Activated naive CD8-positive, alpha-beta T cell treated with anti-CD3 and anti-CD28 coated beads, Interleukin-2, amount 50 U/mL, for 24 hours (primary cell): ENCODE results near the gene NRXN3.

Experiments used
- ATAC-seq: fragments of 150-1000 bp; cut with Tn5 transposase; one replicate; pipeline ENCODE4 v1.10.0; 2021
- DNase-seq: peaks from one replicate; pipeline ENCODE4 v3.0.0; 2021
- H3K27ac Mint-ChIP-seq: one replicate; pipeline ENCODE4 v1.8.0; 2021; ENCODE audit warnings: mild to moderate bottlenecking, mixed read lengths
- H3K27me3 Mint-ChIP-seq: one replicate; pipeline ENCODE4 v1.8.0; 2021; ENCODE audit warnings: mixed read lengths
- H3K36me3 Mint-ChIP-seq: one replicate; pipeline ENCODE4 v1.8.0; 2021; ENCODE audit warnings: low read depth, mixed read lengths
- H3K4me1 Mint-ChIP-seq: one replicate; pipeline ENCODE4 v1.8.0; 2021; ENCODE audit warnings: mixed read lengths
- H3K4me3 Mint-ChIP-seq: one replicate; pipeline ENCODE4 v1.8.0; 2021; ENCODE audit warnings: mild to moderate bottlenecking, moderate library complexity, mixed read lengths
- H3K9me3 Mint-ChIP-seq: one replicate; pipeline ENCODE4 v1.8.0; 2021; ENCODE audit warnings: mixed read lengths

NRXN3 gene

DNA sequence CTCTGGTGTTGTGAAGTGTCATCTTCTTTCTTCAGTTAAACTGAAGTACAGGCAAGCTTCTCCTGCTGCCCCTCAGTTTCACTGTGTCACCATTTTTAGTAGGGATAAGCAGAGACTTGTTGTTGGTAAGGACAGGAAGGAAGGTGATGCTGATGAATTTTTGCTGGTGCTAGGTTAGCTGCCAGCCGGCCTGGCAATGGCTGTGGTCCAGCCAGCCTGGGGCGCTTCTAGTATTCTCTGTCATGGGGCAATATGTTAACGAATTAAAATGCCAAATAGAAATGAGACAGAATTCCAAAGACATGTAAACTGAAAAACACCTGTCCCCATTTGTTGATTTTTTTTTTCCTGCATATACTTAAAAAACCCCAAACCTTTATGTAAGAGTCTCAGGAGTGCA, 1438.3 kb downstream of the NRXN3 start:
- H3K27me3 Mint-ChIP-seq = no peaks in the 10 kb centered on the region
- DNase-seq (no peak), ATAC-seq (no peak)
- no peaks in the 10 kb centered on the region for H3K36me3 Mint-ChIP-seq
- peaks cover 4% of the 10 kb centered on the region for H3K9me3 Mint-ChIP-seq
- H3K4me1 Mint-ChIP-seq = no peaks in the 10 kb centered on the region
- H3K27ac Mint-ChIP-seq = no peak overlapping the region
- no peak overlapping the region for H3K4me3 Mint-ChIP-seq

DNA sequence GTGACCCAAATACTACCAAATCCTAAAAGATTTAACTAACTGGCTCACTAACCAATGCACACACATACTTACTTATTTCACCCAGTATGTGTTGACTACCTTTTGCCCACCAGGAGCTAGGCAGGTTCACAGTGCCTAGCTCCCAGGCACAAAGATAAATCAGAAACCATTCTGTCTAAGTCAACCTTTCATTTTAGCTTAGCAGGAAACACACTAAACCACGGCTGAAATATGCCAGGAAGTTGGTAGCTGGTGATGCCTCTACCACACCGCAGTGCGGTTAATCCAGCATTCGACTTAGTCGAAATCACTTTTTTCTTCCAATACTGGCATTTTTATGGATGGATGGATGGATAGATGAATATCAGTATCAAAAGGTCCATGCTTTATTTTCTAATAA, 1443.5 kb downstream of the NRXN3 start:
- H3K27me3 Mint-ChIP-seq = no peaks in the 10 kb centered on the region
- H3K4me1 Mint-ChIP-seq = no peaks in the 10 kb centered on the region
- H3K27ac Mint-ChIP-seq = no peak overlapping the region
- peaks cover 12% of the 10 kb centered on the region for H3K9me3 Mint-ChIP-seq
- no peak for DNase-seq
- ATAC-seq = no peak
- no peaks in the 10 kb centered on the region for H3K36me3 Mint-ChIP-seq
- no peak overlapping the region for H3K4me3 Mint-ChIP-seq

DNA sequence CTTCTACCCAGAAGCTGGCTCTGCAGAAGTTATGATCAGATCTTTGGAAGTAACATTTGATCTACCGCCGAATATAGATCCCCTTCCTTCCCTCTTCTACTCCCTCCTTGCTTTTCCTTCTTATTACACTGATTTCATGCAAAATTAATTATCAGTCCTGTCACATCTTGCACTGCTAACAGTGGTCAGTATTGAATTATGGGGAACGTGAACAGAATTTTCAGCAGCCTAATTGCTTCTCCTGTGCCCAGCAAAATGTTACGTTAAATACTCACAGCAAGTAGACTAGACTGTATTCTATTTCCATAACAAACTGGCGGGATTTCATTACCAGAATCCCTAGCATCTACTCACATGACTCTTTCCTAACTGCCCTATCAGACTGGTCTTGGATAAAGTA, 1444.3 kb downstream of the NRXN3 start:
- H3K4me3 Mint-ChIP-seq = no peak overlapping the region

DNA sequence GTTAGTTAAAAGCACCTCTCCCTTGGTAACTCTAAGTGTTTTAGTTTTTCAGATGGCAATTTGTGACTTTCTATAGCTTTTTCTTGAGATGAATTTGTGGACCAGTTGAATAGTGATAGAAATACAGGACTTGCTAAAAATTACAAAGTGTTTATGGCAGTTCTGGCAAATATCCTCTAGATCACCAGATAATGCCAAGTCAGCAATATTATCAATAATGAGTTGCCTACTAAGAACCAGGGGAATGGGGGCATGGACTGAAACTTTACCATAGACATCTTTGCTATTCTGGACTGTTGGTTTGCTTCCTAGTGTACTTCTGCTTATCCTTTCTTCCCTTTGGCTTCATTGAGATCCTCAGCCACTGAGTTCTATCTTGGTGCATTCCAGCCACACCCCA, 1456.9 kb downstream of the NRXN3 start:
- Mint-ChIP-seq H3K4me3 (no peak overlapping the region), H3K27me3 (no peaks in the 10 kb centered on the region), H3K9me3 (peaks cover 11% of the 10 kb centered on the region), H3K4me1 (no peaks in the 10 kb centered on the region), H3K27ac (no peak overlapping the region), H3K36me3 (no peaks in the 10 kb centered on the region)
- DNase-seq (no peak), ATAC-seq (no peak)

More for the DNA sequence above, 1444.3 kb downstream of the NRXN3 start:
- no peak overlapping the region for H3K27ac Mint-ChIP-seq
- no peaks in the 10 kb centered on the region for H3K4me1 Mint-ChIP-seq
- peaks cover 12% of the 10 kb centered on the region for H3K9me3 Mint-ChIP-seq
- ATAC-seq (no peak), DNase-seq (no peak)
- no peaks in the 10 kb centered on the region for H3K36me3 Mint-ChIP-seq
- no peaks in the 10 kb centered on the region for H3K27me3 Mint-ChIP-seq

DNA sequence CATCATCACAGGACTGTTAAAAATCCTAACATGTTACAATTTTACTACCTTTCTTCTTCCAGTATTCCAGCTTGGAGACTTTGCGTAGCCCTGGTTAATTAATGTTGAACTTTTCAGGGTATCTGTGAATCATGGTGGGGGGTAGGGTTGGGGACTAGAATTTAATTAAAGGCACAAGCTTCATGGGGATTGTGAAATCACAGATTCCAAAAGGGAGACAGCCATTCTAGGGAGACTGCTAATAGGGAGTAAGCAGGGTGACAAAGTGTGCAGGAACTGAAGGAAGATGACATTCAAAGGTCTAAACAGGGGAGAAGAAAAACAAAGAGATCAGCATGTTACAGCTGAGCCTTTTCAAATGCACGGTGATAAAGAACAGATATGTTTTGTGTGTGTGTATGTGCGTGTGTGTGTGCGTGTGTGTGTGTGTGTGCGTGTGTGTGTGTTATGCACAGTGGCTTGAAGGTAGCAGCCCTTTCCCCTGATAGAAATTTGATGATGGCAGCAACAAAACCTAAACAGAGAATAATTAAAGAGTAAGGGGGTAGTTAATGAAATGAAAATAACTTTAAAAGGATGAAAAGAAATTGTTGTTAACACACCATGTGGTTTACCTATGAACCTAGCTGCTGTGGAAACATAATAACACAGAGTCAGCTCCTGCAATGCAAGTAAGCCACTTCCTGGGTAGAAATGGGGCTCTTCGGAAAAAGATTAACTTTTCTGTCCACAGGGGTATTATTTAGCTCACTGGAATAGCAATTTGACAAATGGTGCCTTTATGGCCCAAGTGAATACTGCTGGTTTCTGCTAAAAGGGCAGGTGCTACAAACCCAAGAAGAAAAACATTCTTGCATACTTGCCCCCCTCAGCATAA, 1459.5 kb downstream of the NRXN3 start:
- Mint-ChIP-seq H3K36me3 (no peaks in the 10 kb centered on the region), H3K4me1 (no peaks in the 10 kb centered on the region), H3K9me3 (peaks cover 11% of the 10 kb centered on the region), H3K27me3 (no peaks in the 10 kb centered on the region), H3K4me3 (no peak overlapping the region), H3K27ac (no peak overlapping the region)
- no peak for ATAC-seq
- no peak for DNase-seq

DNA sequence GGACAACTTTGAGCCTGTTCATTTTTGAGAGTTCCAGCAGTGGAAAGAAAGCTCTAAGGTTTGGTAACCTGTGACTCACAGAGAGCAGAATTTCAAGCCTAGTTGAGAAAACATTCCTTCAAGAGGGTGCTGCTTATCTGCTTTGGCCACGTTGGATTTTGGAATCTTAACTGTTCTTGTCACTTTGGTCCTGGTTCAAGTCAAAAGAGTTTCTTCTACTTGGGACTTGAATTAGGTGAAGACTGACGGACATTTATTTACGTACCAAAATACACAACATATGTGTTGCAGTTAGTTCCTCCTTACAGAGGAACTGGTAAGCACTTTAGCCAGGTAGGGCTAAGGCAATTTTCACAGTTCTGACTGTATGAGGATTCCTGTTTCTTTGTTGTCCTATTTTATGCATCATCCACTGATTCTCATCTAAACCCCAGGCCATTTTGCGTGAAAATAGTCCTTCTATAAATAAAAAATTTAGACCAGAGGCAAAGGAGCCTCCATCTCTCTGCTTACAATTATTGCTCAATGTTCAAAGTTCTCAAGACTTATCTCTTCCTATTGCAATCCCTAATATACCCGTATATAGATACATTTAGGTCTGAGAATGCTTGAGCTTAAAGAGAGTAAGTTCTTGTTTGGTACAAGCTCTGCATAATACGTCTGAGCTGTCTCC, 1460.3 kb downstream of the NRXN3 start:
- DNase-seq = no peak
- H3K4me1 Mint-ChIP-seq = no peaks in the 10 kb centered on the region
- H3K9me3 Mint-ChIP-seq = peaks cover 11% of the 10 kb centered on the region
- H3K36me3 Mint-ChIP-seq = no peaks in the 10 kb centered on the region
- no peak for ATAC-seq
- no peak overlapping the region for H3K27ac Mint-ChIP-seq
- H3K27me3 Mint-ChIP-seq = no peaks in the 10 kb centered on the region
- no peak overlapping the region for H3K4me3 Mint-ChIP-seq

DNA sequence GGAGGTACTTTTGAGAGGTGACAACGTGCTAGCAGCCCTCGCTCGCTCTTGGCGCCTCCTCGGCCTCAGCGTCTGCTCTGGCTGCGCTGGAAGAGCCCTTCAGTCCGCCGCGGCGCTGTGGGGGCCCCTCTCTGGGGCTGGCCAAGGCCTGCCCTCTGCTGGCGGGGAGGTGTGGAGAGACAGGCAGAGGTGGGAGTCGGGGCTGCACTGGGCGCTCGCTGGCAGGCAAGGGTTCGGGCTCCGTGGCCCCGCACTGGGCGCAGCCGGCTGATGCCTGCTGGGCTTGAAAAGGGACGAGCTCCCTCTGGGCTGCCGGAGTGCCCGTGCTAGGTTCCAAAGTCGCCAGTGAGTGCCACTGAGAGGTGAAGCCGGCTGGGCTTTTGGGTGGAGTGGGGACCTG, 1461.1 kb downstream of the NRXN3 start:
- Mint-ChIP-seq H3K9me3 (peaks cover 11% of the 10 kb centered on the region), H3K4me3 (no peak overlapping the region), H3K4me1 (no peaks in the 10 kb centered on the region), H3K27ac (no peak overlapping the region), H3K27me3 (no peaks in the 10 kb centered on the region), H3K36me3 (no peaks in the 10 kb centered on the region)
- no peak for ATAC-seq
- DNase-seq = no peak

DNA sequence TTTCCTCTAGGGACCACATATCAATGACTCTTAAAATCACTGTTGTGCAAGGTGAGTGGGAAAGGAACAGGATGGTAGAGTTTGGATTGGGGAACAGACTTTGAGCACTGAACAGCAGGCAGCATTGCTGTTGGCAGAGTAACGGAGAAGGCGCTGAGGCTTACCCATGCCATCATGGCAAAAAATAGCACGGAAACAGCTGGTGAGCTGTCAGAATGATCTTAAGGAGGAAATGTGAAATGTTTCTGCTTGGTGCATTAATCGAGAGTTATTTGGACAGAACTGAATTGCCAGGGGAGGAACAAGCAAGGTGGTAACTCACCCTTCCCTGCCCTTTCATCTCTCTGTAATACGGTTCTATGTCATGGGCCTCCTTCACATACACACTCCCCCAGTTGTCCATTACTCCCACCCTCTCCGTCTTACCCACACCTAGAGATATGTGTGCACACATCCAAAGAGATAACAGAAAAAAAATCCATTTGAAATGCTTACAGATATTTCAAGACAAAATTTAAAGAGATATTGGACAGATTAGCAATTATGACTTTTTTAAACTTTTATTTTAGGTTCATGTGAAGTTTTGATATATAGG, 1468.6 kb downstream of the NRXN3 start:
- H3K4me3 Mint-ChIP-seq = no peak overlapping the region
- H3K9me3 Mint-ChIP-seq = no peaks in the 10 kb centered on the region
- ATAC-seq = no peak

DNA sequence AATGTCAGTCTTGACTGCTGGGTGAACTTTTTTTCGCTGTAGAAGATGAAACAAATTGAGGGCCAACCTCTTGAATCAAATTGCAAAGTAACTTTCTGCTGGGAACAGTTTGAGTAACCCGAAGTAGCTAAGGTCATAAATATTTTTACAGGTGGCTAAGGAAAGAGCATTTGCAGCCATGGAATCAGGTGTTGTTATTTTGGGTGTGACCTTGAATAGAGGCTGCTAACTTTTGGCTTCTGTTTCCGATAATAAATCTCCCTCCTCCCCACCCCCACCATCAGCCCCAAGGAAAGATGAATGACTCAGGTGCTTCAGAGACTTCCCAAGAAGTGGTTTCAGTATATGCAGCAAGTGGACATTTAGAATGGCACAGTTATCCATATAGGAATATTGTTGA, 1469.4 kb downstream of the NRXN3 start:
- H3K36me3 Mint-ChIP-seq = no peaks in the 10 kb centered on the region
- no peak overlapping the region for H3K4me3 Mint-ChIP-seq
- no peak overlapping the region for H3K27ac Mint-ChIP-seq
- ATAC-seq (no peak), DNase-seq (no peak)
- no peaks in the 10 kb centered on the region for H3K27me3 Mint-ChIP-seq
- H3K9me3 Mint-ChIP-seq = no peaks in the 10 kb centered on the region
- no peaks in the 10 kb centered on the region for H3K4me1 Mint-ChIP-seq

More for the DNA sequence above, 1468.6 kb downstream of the NRXN3 start:
- no peak overlapping the region for H3K27ac Mint-ChIP-seq
- H3K36me3 Mint-ChIP-seq = no peaks in the 10 kb centered on the region
- H3K27me3 Mint-ChIP-seq = no peaks in the 10 kb centered on the region
- H3K4me1 Mint-ChIP-seq = no peaks in the 10 kb centered on the region
- no peak for DNase-seq

DNA sequence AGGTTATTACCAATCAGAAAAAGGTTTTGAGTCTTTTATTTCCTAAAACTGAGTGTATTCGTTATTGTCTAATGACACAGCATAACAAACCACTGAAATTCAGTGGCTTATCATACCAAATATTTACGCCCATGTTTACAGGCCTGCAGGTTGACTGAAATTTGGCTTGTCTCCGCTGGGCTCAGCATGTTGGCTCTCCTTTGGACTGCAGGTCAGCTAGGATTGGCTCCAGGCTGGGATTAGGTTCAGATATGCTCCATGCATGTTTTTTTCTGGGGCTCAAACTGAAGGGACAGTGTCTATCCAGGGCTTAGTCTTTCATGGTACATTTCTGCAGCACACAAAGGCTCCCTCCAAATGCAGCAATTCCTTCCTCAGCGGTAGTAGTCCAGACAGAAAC, 1471.2 kb downstream of the NRXN3 start:
- no peak overlapping the region for H3K27ac Mint-ChIP-seq
- no peak overlapping the region for H3K4me3 Mint-ChIP-seq
- H3K36me3 Mint-ChIP-seq = no peaks in the 10 kb centered on the region
- no peaks in the 10 kb centered on the region for H3K27me3 Mint-ChIP-seq
- no peaks in the 10 kb centered on the region for H3K4me1 Mint-ChIP-seq
- ATAC-seq = no peak
- no peak for DNase-seq
- no peaks in the 10 kb centered on the region for H3K9me3 Mint-ChIP-seq

DNA sequence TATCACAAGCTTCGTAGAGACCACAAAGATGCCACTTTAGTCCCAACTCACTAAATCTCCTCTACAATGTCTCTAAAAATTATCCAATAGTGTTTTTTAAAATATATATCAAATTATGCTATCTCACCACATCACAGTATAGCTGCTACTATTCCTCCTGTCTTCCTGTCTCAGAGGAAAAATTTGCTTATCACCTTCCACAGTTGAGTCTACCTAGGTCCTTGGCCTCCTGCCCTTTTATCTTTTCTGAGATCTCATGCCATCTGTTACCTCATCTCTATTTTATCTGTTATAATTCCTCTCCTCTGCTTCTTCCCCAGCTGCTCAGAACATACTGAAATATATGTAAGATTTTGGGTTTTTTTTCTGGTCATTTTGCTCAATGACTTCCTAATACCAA, 1473.0 kb downstream of the NRXN3 start:
- no peak for DNase-seq
- Mint-ChIP-seq H3K36me3 (no peaks in the 10 kb centered on the region), H3K27ac (no peak overlapping the region), H3K4me3 (no peak overlapping the region), H3K27me3 (no peaks in the 10 kb centered on the region), H3K9me3 (no peaks in the 10 kb centered on the region), H3K4me1 (no peaks in the 10 kb centered on the region)
- no peak for ATAC-seq

DNA sequence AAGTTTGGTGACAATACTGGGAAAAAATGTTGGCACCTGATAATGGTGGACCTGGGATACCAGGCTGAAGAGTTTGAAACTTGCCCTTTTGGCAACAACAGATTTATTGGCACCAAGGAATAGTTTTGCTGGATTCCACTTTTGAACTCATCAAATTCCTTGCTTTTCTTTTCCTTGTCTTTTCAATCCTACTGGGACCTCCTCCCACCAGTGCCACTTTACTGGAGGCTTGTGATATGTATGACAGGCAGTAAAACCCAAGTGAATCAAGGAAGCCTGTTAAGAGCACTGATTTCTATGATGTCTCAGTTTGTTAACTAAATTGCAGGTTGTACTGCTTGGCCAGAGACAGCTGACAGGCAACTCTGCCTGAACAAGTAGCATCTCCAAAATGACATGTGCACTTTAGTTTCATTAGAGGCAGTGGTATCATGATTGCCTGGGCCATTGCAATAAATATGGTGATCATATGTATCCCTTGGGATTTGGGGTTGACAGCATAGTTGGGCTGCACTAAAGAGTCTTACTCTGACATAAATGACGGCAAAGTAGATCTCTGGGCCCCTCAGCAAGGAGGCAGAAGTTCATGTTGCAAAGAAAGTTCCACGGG, 1475.7 kb downstream of the NRXN3 start:
- H3K36me3 Mint-ChIP-seq = no peaks in the 10 kb centered on the region
- no peak overlapping the region for H3K4me3 Mint-ChIP-seq
- DNase-seq = no peak
- no peaks in the 10 kb centered on the region for H3K4me1 Mint-ChIP-seq
- ATAC-seq = no peak
- H3K27me3 Mint-ChIP-seq = no peaks in the 10 kb centered on the region
- no peak overlapping the region for H3K27ac Mint-ChIP-seq
- no peaks in the 10 kb centered on the region for H3K9me3 Mint-ChIP-seq

DNA sequence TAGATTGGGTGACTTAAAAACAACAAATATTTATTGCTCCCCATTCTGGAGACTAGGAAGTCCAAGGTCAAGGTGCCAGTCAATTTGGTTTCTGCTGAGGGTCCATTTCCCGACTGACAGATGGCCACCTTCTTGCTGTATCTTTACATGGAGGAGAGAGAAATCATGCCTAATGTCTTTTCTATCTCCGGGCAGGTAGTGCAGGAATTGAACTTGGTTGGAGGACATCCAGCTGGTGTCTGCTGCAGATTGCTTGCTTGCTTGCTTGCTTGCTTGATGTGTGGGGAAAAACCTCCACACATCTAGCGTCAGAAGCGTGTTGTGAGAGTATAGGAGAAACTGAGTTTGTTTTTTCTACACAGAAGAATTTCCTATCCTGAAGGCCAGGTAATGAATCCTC, 1479.7 kb downstream of the NRXN3 start:
- Mint-ChIP-seq H3K27ac (no peak overlapping the region), H3K4me1 (no peaks in the 10 kb centered on the region), H3K4me3 (no peak overlapping the region), H3K27me3 (no peaks in the 10 kb centered on the region), H3K9me3 (no peaks in the 10 kb centered on the region), H3K36me3 (no peaks in the 10 kb centered on the region)
- ATAC-seq = no peak
- no peak for DNase-seq

DNA sequence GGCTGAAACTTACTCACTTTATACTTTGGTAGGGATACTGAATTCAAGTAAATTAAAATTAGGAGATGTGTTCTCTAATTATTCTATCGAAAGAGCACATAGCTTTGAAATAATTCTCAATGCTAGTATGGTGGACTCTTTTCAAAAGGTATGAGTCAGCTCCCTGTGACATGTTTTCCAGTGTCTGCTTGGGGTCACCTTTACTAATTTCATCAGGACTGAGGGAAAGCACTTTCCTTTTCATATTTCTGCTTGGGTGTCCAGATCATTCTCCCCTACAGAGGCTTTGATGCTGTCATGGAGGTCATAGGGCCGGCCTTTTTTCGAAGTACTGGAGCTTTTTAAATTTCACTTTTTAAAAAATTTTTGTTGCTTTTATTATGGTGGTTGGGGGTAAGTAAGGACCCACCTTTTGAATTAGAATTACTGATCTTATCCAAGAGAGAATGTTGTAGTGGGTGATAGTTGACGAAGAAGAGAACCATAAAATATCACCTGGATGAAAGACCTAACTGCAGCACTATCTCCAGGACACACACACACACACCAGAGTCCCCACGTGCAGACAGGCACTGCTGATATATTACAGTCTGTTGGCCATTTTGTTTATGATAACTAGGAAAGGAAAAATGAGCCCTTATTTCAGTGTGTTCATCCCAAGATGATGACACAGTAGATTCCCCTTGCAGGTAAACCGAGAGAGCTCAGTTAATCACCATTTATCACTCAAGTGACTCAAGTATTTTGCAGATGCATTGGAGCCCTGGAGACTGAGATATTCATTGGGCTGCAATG, 1482.5 kb downstream of the NRXN3 start:
- no peaks in the 10 kb centered on the region for H3K4me1 Mint-ChIP-seq
- H3K27me3 Mint-ChIP-seq = no peaks in the 10 kb centered on the region
- DNase-seq (no peak), ATAC-seq (no peak)
- no peak overlapping the region for H3K4me3 Mint-ChIP-seq
- no peaks in the 10 kb centered on the region for H3K36me3 Mint-ChIP-seq
- no peak overlapping the region for H3K27ac Mint-ChIP-seq
- H3K9me3 Mint-ChIP-seq = peaks cover 2% of the 10 kb centered on the region
